ENCODE data around the gene SSTR3. TPM values are rescaled to one million over a fixed set of nuclear protein-coding genes. Genes with fewer than 3 reads are reported as not detected.

SSTR3 gene
- total and polyA plus RNA-seq, 2 of the 13 experiments (the other 11 are each of a cell fraction or from before 2014, with no cell fraction given) = 0.08 to 0.64 TPM

DNA sequence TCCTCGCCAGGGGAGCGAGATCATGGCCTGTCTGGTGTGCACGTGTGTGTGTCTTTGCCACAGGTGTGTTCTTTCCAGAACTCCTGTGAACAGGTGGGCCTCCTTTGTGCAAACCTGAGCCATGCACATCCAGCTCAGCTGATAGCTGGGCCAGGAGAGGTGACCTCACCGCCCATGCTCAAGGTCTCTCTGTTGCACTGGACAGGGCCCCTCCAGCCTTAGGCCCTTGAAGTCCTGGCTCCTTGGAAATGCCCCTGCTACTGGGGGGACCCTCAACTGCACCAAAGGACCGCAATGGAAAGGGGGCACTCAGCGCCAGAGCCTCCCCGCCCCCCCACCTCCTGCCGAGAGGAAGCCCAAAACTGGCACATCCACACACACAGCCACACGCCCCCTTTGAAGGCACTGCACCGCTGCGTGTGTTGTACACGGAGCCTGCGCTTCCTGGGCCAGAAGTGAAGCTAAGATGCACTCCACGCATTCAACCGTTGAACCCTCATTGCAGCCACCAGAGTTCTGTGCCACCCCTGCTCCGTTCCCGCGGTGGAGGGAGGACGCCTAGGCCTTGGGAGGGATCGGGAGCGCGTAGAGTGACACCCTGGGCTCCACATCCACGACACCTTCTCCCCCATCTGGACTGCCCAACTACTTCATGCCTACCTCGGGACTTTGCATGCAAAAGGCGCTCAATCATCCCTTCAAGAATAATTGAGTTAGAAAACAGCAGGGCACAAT, 46.2 kb downstream of the SSTR3 start (continued):
- TF ChIP-seq POLR2AphosphoS2 (IDR thresholded peaks at IDR 0.05; ENCODE audit: low read depth, low read length) = no peak
- TF ChIP-seq HDAC1 (CRISPR knock-in tag; IDR thresholded peaks at IDR 0.05) = peak; percentile 5; the same call in 1 of the 2 replicates
- 0 out of 2 replicates have a peak, but pooled peaks have one; percentile 15 for TF ChIP-seq ESRRA (CRISPR knock-in tag; IDR thresholded peaks at IDR 0.05; ENCODE audit: low read depth)
- 0 out of 2 replicates have a peak, but pooled peaks have one; percentile 23 for TF ChIP-seq POGK (CRISPR knock-in tag; conservative IDR thresholded peaks at IDR 0.05)
- TF ChIP-seq, protein P1, sequence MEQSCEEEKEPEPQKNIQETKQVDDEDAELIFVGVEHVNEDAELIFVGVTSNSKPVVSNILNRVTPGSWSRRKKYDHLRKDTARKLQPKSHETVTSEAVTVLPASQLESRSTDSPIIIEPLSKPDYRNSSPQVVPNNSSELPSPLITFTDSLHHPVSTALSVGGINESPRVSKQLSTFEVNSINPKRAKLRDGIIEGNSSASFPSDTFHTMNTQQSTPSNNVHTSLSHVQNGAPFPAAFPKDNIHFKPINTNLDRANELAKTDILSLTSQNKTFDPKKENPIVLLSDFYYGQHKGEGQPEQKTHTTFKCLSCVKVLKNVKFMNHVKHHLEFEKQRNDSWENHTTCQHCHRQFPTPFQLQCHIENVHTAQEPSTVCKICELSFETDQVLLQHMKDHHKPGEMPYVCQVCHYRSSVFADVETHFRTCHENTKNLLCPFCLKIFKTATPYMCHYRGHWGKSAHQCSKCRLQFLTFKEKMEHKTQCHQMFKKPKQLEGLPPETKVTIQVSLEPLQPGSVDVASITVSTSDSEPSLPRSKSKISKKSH (CRISPR knock-in tag; IDR thresholded peaks at IDR 0.05; ENCODE audit: borderline replicate concordance) = peak; percentile 35; the same call in 1 of the 2 replicates
- TF ChIP-seq SALL1 (CRISPR knock-in tag; IDR thresholded peaks at IDR 0.05) = 0 out of 2 replicates have a peak, but pooled peaks have one; percentile 29
- TF ChIP-seq ARID4A (CRISPR knock-in tag; IDR thresholded peaks at IDR 0.05; ENCODE audit: borderline replicate concordance) = no peak
- TF ChIP-seq, protein P2, sequence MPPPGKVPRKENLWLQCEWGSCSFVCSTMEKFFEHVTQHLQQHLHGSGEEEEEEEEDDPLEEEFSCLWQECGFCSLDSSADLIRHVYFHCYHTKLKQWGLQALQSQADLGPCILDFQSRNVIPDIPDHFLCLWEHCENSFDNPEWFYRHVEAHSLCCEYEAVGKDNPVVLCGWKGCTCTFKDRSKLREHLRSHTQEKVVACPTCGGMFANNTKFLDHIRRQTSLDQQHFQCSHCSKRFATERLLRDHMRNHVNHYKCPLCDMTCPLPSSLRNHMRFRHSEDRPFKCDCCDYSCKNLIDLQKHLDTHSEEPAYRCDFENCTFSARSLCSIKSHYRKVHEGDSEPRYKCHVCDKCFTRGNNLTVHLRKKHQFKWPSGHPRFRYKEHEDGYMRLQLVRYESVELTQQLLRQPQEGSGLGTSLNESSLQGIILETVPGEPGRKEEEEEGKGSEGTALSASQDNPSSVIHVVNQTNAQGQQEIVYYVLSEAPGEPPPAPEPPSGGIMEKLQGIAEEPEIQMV (CRISPR knock-in tag; IDR thresholded peaks at IDR 0.05; ENCODE audit: low read depth) = no peak
- TF ChIP-seq ZNF350 (CRISPR knock-in tag; IDR thresholded peaks at IDR 0.05; ENCODE audit: borderline replicate concordance, low read depth) = 0 out of 2 replicates have a peak, but pooled peaks have one; percentile 0
- TF ChIP-seq, protein P3, sequence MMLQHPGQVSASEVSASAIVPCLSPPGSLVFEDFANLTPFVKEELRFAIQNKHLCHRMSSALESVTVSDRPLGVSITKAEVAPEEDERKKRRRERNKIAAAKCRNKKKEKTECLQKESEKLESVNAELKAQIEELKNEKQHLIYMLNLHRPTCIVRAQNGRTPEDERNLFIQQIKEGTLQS (CRISPR knock-in tag; IDR thresholded peaks at IDR 0.05) = peak; percentile 53; the same call in 1 of the 2 replicates
- TF ChIP-seq, protein P4, sequence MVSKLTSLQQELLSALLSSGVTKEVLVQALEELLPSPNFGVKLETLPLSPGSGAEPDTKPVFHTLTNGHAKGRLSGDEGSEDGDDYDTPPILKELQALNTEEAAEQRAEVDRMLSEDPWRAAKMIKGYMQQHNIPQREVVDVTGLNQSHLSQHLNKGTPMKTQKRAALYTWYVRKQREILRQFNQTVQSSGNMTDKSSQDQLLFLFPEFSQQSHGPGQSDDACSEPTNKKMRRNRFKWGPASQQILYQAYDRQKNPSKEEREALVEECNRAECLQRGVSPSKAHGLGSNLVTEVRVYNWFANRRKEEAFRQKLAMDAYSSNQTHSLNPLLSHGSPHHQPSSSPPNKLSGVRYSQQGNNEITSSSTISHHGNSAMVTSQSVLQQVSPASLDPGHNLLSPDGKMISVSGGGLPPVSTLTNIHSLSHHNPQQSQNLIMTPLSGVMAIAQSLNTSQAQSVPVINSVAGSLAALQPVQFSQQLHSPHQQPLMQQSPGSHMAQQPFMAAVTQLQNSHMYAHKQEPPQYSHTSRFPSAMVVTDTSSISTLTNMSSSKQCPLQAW (CRISPR knock-in tag; IDR thresholded peaks at IDR 0.05) = peak; percentile 28; the same call in 1 of the 2 replicates
- TF ChIP-seq BORCS8-MEF2B (CRISPR knock-in tag; IDR thresholded peaks at IDR 0.05) = peak; percentile 39; the same call in 1 of the 2 replicates
- TF ChIP-seq, protein P5, sequence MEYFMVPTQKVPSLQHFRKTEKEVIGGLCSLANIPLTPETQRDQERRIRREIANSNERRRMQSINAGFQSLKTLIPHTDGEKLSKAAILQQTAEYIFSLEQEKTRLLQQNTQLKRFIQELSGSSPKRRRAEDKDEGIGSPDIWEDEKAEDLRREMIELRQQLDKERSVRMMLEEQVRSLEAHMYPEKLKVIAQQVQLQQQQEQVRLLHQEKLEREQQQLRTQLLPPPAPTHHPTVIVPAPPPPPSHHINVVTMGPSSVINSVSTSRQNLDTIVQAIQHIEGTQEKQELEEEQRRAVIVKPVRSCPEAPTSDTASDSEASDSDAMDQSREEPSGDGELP (IDR thresholded peaks at IDR 0.05; ENCODE audit: borderline replicate concordance, low read depth) = peak; percentile 87; the same call in 1 of the 2 replicates
